ENCODE results near the gene PRKCA.

Gene PRKCA

GRCh38 chr17:66682283-66682682 lies 379.9 kb downstream of the PRKCA start:
- no peaks in the 10 kb centered on the region for H4K20me1 ChIP-seq (ENCODE audit: insufficient read depth)
- no peak overlapping the region for H3K4me2 ChIP-seq
- no peaks in the 10 kb centered on the region for H3K27me3 ChIP-seq (ENCODE audit: insufficient read depth, low read depth)
- H3K4me1 ChIP-seq (ENCODE audit: low read depth, poor library complexity, severe bottlenecking) = no peaks in the 10 kb centered on the region
- TF ChIP-seq, protein P1, sequence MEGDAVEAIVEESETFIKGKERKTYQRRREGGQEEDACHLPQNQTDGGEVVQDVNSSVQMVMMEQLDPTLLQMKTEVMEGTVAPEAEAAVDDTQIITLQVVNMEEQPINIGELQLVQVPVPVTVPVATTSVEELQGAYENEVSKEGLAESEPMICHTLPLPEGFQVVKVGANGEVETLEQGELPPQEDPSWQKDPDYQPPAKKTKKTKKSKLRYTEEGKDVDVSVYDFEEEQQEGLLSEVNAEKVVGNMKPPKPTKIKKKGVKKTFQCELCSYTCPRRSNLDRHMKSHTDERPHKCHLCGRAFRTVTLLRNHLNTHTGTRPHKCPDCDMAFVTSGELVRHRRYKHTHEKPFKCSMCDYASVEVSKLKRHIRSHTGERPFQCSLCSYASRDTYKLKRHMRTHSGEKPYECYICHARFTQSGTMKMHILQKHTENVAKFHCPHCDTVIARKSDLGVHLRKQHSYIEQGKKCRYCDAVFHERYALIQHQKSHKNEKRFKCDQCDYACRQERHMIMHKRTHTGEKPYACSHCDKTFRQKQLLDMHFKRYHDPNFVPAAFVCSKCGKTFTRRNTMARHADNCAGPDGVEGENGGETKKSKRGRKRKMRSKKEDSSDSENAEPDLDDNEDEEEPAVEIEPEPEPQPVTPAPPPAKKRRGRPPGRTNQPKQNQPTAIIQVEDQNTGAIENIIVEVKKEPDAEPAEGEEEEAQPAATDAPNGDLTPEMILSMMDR (conservative IDR thresholded peaks at IDR 0.05; ENCODE audit: low read depth, low read length) = no peak
- no peaks in the 10 kb centered on the region for H3K79me2 ChIP-seq (ENCODE audit: insufficient read depth, low read depth)
- no peak overlapping the region for H3K27ac ChIP-seq
- no peak overlapping the region for H3K4me3 ChIP-seq (IDR thresholded peaks at IDR 0.05; ENCODE audit: insufficient read depth, low read depth, low read length)
- no peak overlapping the region for H2AFZ ChIP-seq (ENCODE audit: low read depth)
- H3K9ac ChIP-seq = no peak overlapping the region
- no peaks in the 10 kb centered on the region for H3K36me3 ChIP-seq (ENCODE audit: insufficient read depth)

GRCh38 chr17:66684261-66684660 lies 381.8 kb downstream of the PRKCA start:
- no peak overlapping the region for H2AFZ ChIP-seq (ENCODE audit: low read depth)
- H4K20me1 ChIP-seq (ENCODE audit: insufficient read depth) = no peaks in the 10 kb centered on the region
- H3K4me2 ChIP-seq = no peak overlapping the region
- no peaks in the 10 kb centered on the region for H3K79me2 ChIP-seq (ENCODE audit: insufficient read depth, low read depth)
- no peak overlapping the region for H3K9ac ChIP-seq
- no peaks in the 10 kb centered on the region for H3K36me3 ChIP-seq (ENCODE audit: insufficient read depth)
- TF ChIP-seq, protein P1 (conservative IDR thresholded peaks at IDR 0.05; ENCODE audit: low read depth, low read length) = no peak
- no peak overlapping the region for H3K4me3 ChIP-seq (IDR thresholded peaks at IDR 0.05; ENCODE audit: insufficient read depth, low read depth, low read length)
- H3K27ac ChIP-seq = no peak overlapping the region
- H3K27me3 ChIP-seq (ENCODE audit: insufficient read depth, low read depth) = no peaks in the 10 kb centered on the region
- no peaks in the 10 kb centered on the region for H3K4me1 ChIP-seq (ENCODE audit: low read depth, poor library complexity, severe bottlenecking)

- Histone ChIP-seq H3K27me3 (ENCODE audit: insufficient read depth, low read depth) (no peaks in the 10 kb centered on the region), H2AFZ (ENCODE audit: low read depth) (no peak overlapping the region), H4K20me1 (ENCODE audit: insufficient read depth) (no peaks in the 10 kb centered on the region), H3K4me3 (IDR thresholded peaks at IDR 0.05; ENCODE audit: insufficient read depth, low read depth, low read length) (no peak overlapping the region), H3K4me2 (no peak overlapping the region), H3K9ac (no peak overlapping the region), H3K4me1 (ENCODE audit: low read depth, poor library complexity, severe bottlenecking) (no peaks in the 10 kb centered on the region), H3K79me2 (ENCODE audit: insufficient read depth, low read depth) (no peaks in the 10 kb centered on the region), H3K36me3 (ENCODE audit: insufficient read depth) (no peaks in the 10 kb centered on the region), H3K27ac (no peak overlapping the region)
- TF ChIP-seq, protein P1 (conservative IDR thresholded peaks at IDR 0.05; ENCODE audit: low read depth, low read length) = no peak
Observed at GRCh38 chr17:66684731-66685130, 382.3 kb downstream of the PRKCA start.

DNA sequence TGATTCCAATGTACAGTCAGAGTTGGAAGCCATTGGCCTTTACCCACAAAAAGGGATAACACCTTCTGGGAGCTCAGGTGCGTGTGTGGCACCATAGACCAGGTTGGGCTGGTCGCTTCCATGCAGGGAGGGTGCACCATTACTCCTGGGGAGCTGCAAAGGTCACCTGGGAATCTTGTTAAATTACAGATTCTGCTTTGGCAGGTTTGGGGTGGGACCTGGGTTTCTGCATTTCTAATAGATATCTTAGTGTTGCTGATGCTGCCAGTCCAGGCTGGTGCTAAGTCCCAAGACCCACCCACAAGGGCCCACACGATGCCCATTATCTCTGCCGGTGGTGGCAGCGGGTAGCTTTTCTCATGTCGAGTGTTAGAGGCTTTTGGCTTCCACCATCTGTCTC lies 384.2 kb downstream of the PRKCA start:
- Histone ChIP-seq H3K4me1 (ENCODE audit: low read depth, poor library complexity, severe bottlenecking) (no peaks in the 10 kb centered on the region), H3K27ac (no peak overlapping the region), H3K4me3 (IDR thresholded peaks at IDR 0.05; ENCODE audit: insufficient read depth, low read depth, low read length) (no peak overlapping the region), H4K20me1 (ENCODE audit: insufficient read depth) (no peaks in the 10 kb centered on the region), H2AFZ (ENCODE audit: low read depth) (no peak overlapping the region), H3K79me2 (ENCODE audit: insufficient read depth, low read depth) (no peaks in the 10 kb centered on the region), H3K4me2 (no peak overlapping the region), H3K27me3 (ENCODE audit: insufficient read depth, low read depth) (no peaks in the 10 kb centered on the region), H3K9ac (no peak overlapping the region), H3K36me3 (ENCODE audit: insufficient read depth) (no peaks in the 10 kb centered on the region)
- TF ChIP-seq, protein P1 (conservative IDR thresholded peaks at IDR 0.05; ENCODE audit: low read depth, low read length) = no peak
